OCI-LY7 (cell line): ENCODE results near the gene NISCH. TPM values are rescaled to one million over a fixed set of nuclear protein-coding genes. Genes with fewer than 3 reads are reported as not detected.

Source experiments
- BruUV-seq: library from RNA; stranded (reverse); fragments of 400-500 nt; replicated peaks from 2 replicates; lab custom pipeline; 2021; lab: Mats Ljungman, UMichigan
- CTCF ChIA-PET: fragments of 300-600 bp; sonication (Branson Sonifier 250); formaldehyde crosslinking; loops from one replicate; lab custom pipeline; 2022; ENCODE audit warnings: antibody characterized with exemption; ENCODE audit not compliant: unreplicated experiment; lab: Charles Lee
- POLR2A ChIA-PET: fragments of 300-600 bp; sonication (Branson Sonifier 250); formaldehyde crosslinking; loops from one replicate; lab custom pipeline; 2022; ENCODE audit warnings: antibody characterized with exemption; lab: Charles Lee
- DNase-seq: peaks from one replicate; pipeline ENCODE4 v3.0.0-alpha.2; 2015; ENCODE audit warnings: low spot score
- H2AFZ ChIP-seq: fragments of 200-600 bp; sonication (generic), shearing (Covaris generic); 2 replicates; pipeline ENCODE4 v1.6.1; 2014; ENCODE audit warnings: mild to moderate bottlenecking, antibody characterized with exemption, low read length, moderate library complexity
- H3K27ac ChIP-seq: fragments of 200-600 bp; sonication (generic); 2 replicates; pipeline ENCODE4 v1.5.1; 2014; ENCODE audit warnings: mixed run types, low read depth, mild to moderate bottlenecking, moderate library complexity, low read length, inconsistent platforms; ENCODE audit not compliant: poor library complexity, severe bottlenecking
- H3K36me3 ChIP-seq: fragments of 200-600 bp; sonication (generic); 2 replicates; pipeline ENCODE4 v1.6.1; 2014; ENCODE audit warnings: mild to moderate bottlenecking, antibody characterized with exemption, low read length, moderate library complexity, mixed read lengths; ENCODE audit not compliant: insufficient read depth
- H3K4me1 ChIP-seq: fragments of 200-600 bp; sonication (generic); 2 replicates; pipeline ENCODE4 v1.5.1; 2014; ENCODE audit warnings: mild to moderate bottlenecking, low read length; ENCODE audit not compliant: insufficient read depth, poor library complexity, severe bottlenecking
- H3K4me2 ChIP-seq: fragments of 200-600 bp; sonication (generic); 2 replicates; pipeline ENCODE4 v1.6.1; 2014; ENCODE audit warnings: mild to moderate bottlenecking, low read length
- H3K4me3 ChIP-seq: fragments of 200-600 bp; sonication (generic); 2 replicates; pipeline ENCODE4 v1.5.1; 2014; ENCODE audit warnings: mild to moderate bottlenecking, low read depth, low read length; ENCODE audit not compliant: poor library complexity, severe bottlenecking
- H3K79me2 ChIP-seq: fragments of 200-600 bp; sonication (generic); 2 replicates; pipeline ENCODE4 v1.6.1; 2016; ENCODE audit warnings: low read depth, mild to moderate bottlenecking, low read length, moderate library complexity, mixed read lengths; ENCODE audit not compliant: insufficient read depth
- H3K9me2 ChIP-seq: fragments of 200-600 bp; sonication (generic); 2 replicates; pipeline ENCODE4 v1.6.1; 2016; ENCODE audit warnings: mild to moderate bottlenecking, low read length, mixed read lengths; ENCODE audit not compliant: insufficient read depth
- H3K9me3 ChIP-seq: fragments of 200-600 bp; sonication (generic); 2 replicates; pipeline ENCODE4 v1.6.1; 2014; ENCODE audit warnings: mild to moderate bottlenecking, mixed run types, low read length, mixed read lengths
- H4K20me1 ChIP-seq: fragments of 200-600 bp; sonication (generic); 2 replicates; pipeline ENCODE4 v1.6.1; 2014; ENCODE audit warnings: mild to moderate bottlenecking, antibody characterized with exemption, low read length, moderate library complexity, mixed read lengths; ENCODE audit not compliant: insufficient read depth
- CTCF ChIP-seq: fragments of 200-600 bp; sonication (generic); conservative IDR thresholded peaks from 2 replicates; pipeline ENCODE4 v1.5.1; 2014; ENCODE audit warnings: mild to moderate bottlenecking, antibody characterized with exemption, low read length, moderate library complexity, mixed read lengths
- EZH2phosphoT487 ChIP-seq: fragments of 200-600 bp; sonication (generic); IDR thresholded peaks from 2 replicates; pipeline ENCODE4 v1.6.1; 2018; ENCODE audit warnings: low read depth, borderline replicate concordance, mild to moderate bottlenecking, mixed run types, antibody characterized with exemption, low read length, moderate library complexity, mixed read lengths
- intact Hi-C: fragments of 100-400 bp; cut with micrococcal nuclease; formaldehyde crosslinking; loops from one replicate; pipeline ENCODE4 v1.10.0; 2022; ENCODE audit not compliant: unreplicated experiment
- total RNA-seq, 2 experiments: library from RNA; depleted of rRNA in 1 of 2; stranded (reverse); fragments of >200 nt in 1 of 2; shearing (Covaris generic) in 1 of 2; gene quantifications; 2 replicates each; pipeline ENCODE4 v1.2.3, GENCODE V29; 2014 to 2022

Gene NISCH
- total RNA-seq, 2 experiments from 2014 or later: 60.5 to 73.3 TPM

- H3K27ac ChIP-seq: no peak overlapping the region
- no peak for DNase-seq
- no peaks in the 10 kb centered on the region for H3K79me2 ChIP-seq
- ChIA-PET CTCF (no interaction called here), POLR2A (interaction anchor here (1.1 kb wide), 1 partner anchor 25 kb away, joined by 5 read pairs; the partner anchor contains the start of gene UQCC5)
- no peaks in the 10 kb centered on the region for H3K36me3 ChIP-seq
- no TSS peak for BruUV-seq
- no peaks in the 10 kb centered on the region for H4K20me1 ChIP-seq
- H2AFZ ChIP-seq: no peak overlapping the region
- TF ChIP-seq CTCF: no peak
- TF ChIP-seq EZH2phosphoT487: no peak
- no peak overlapping the region for H3K4me3 ChIP-seq
- H3K9me2 ChIP-seq: no peaks in the 10 kb centered on the region
- H3K9me3 ChIP-seq: no peaks in the 10 kb centered on the region
- H3K4me1 ChIP-seq: no peaks in the 10 kb centered on the region
- H3K4me2 ChIP-seq: no peak overlapping the region
- intact Hi-C loops: no loop called here
These were observed 56.1 kb downstream of the NISCH start for GRCh38 chr3:52511509-52511908.

GRCh38 chr3:52512105-52512504 is 56.7 kb downstream of the NISCH start:
- no TSS peak for BruUV-seq
- CTCF ChIA-PET: no interaction called here
- no peak overlapping the region for H3K27ac ChIP-seq
- H3K36me3 ChIP-seq: no peaks in the 10 kb centered on the region
- POLR2A ChIA-PET: interaction anchor here (1.1 kb wide), 1 partner anchor 24 kb away, joined by 5 read pairs; the partner anchor contains the start of gene UQCC5
- no peaks in the 10 kb centered on the region for H3K9me3 ChIP-seq
- H4K20me1 ChIP-seq: no peaks in the 10 kb centered on the region
- no peak for DNase-seq
- no peak overlapping the region for H2AFZ ChIP-seq
- no peaks in the 10 kb centered on the region for H3K4me1 ChIP-seq
- H3K79me2 ChIP-seq: no peaks in the 10 kb centered on the region
- H3K9me2 ChIP-seq: no peaks in the 10 kb centered on the region
- H3K4me3 ChIP-seq: no peak overlapping the region
- no peak overlapping the region for H3K4me2 ChIP-seq
- TF ChIP-seq CTCF (no peak), EZH2phosphoT487 (no peak)
- intact Hi-C loops: no loop called here

DNA sequence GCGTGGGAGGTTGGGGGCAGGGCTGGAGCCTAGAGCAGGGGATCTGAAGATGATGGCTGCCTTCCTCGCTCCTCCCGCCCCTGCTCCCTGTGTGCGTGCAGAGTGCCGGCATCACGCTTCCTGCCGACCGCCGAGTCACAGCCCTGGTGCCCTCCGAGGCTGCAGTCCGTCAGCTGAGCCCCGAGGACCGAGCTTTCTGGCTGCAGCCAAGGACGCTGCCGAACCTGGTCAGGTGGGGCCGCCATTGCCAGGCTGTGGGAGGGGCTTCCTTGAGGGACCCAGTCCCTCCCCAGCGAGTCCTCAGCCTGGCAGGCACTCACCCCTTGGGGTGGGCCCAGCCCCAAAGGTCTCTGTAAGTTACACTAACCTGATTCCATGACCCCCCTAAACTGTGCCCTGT is 57.3 kb downstream of the NISCH start:
- H3K9me3 ChIP-seq: no peaks in the 10 kb centered on the region
- H3K79me2 ChIP-seq: no peaks in the 10 kb centered on the region
- ChIA-PET POLR2A (no interaction called here), CTCF (no interaction called here)
- H4K20me1 ChIP-seq: no peaks in the 10 kb centered on the region
- H2AFZ ChIP-seq: no peak overlapping the region
- H3K4me3 ChIP-seq: no peak overlapping the region
- H3K36me3 ChIP-seq: no peaks in the 10 kb centered on the region
- no TSS peak for BruUV-seq
- intact Hi-C loops: no loop called here
- no peaks in the 10 kb centered on the region for H3K4me1 ChIP-seq
- TF ChIP-seq CTCF (no peak), EZH2phosphoT487 (no peak)
- no peak overlapping the region for H3K27ac ChIP-seq
- no peak overlapping the region for H3K4me2 ChIP-seq
- DNase-seq: no peak
- no peaks in the 10 kb centered on the region for H3K9me2 ChIP-seq
